Left ventricle myocardium inferior (tissue), 1 donor: ENCODE data around the gene IFT20. TPM values are rescaled to one million over a fixed set of nuclear protein-coding genes. Genes with fewer than 3 reads are reported as not detected.

Experiments used
- DNase-seq: peaks from one replicate; pipeline ENCODE4 v3.0.0-alpha.2; 2020
- H3K27ac ChIP-seq: fragments of 200-600 bp; replicated peaks from 2 replicates; pipeline ENCODE4 v1.8.0; 2021
- H3K27me3 ChIP-seq: fragments of 200-600 bp; 2 replicates; pipeline ENCODE4 v1.8.0; 2021; ENCODE audit warnings: low read depth
- H3K36me3 ChIP-seq: fragments of 200-600 bp; 2 replicates; pipeline ENCODE4 v1.8.0; 2021
- H3K4me1 ChIP-seq: fragments of 200-600 bp; 2 replicates; pipeline ENCODE4 v1.8.0; 2021
- H3K4me3 ChIP-seq: fragments of 200-600 bp; 2 replicates; pipeline ENCODE4 v1.8.0; 2021; ENCODE audit warnings: mild to moderate bottlenecking, moderate library complexity
- H3K9me3 ChIP-seq: fragments of 200-600 bp; replicated peaks from 2 replicates; pipeline ENCODE4 v1.8.0; 2021
- CTCF ChIP-seq: fragments of 200-600 bp; IDR thresholded peaks from 2 replicates; pipeline ENCODE4 v1.8.0; 2021; ENCODE audit warnings: antibody characterized with exemption, mild to moderate bottlenecking, borderline replicate concordance
- intact Hi-C: fragments of 100-400 bp; cut with micrococcal nuclease; formaldehyde crosslinking; loops from one replicate; pipeline ENCODE4 v1.11.0; 2022
- total RNA-seq: library from RNA; stranded (reverse); fragmentation: NEBNext Ultra II Directional; extraction: Animal tissue kit (Norgen Biotek cat#: 25700); gene quantifications from one replicate; pipeline ENCODE4 v1.2.1, GENCODE V29; 2021
- donor health status: DM: no; HTN: yes; CAD: no; lungs with severe emphysema.

Gene IFT20
- total RNA-seq, 1 donor from 2014 or later: 14.3 TPM

GRCh38 chr17:28331891-28332420, 3.3 kb downstream of the IFT20 start:
- Histone ChIP-seq H3K27ac (no peak overlapping the region), H3K4me3 (no peak overlapping the region), H3K27me3 (no peaks in the 10 kb centered on the region), H3K4me1 (peaks cover 37% of the 10 kb centered on the region), H3K9me3 (no peaks in the 10 kb centered on the region), H3K36me3 (peaks cover 46% of the 10 kb centered on the region)
- no peak for DNase-seq
- TF ChIP-seq CTCF: no peak
- intact Hi-C loops: no loop called here

GRCh38 chr17:28330671-28331070, 4.6 kb downstream of the IFT20 start:
- peaks cover 46% of the 10 kb centered on the region for H3K36me3 ChIP-seq
- no peak overlapping the region for H3K4me3 ChIP-seq
- H3K27me3 ChIP-seq: no peaks in the 10 kb centered on the region
- no peak for DNase-seq
- no peak for TF ChIP-seq CTCF
- H3K4me1 ChIP-seq: peaks cover 24% of the 10 kb centered on the region
- no peaks in the 10 kb centered on the region for H3K9me3 ChIP-seq
- intact Hi-C loops: no loop called here
- H3K27ac ChIP-seq: no peak overlapping the region

- no peak for DNase-seq
- Histone ChIP-seq H3K4me3 (no peak overlapping the region), H3K4me1 (peaks cover 4% of the 10 kb centered on the region), H3K27me3 (no peaks in the 10 kb centered on the region), H3K27ac (no peak overlapping the region), H3K36me3 (peaks cover 46% of the 10 kb centered on the region), H3K9me3 (no peaks in the 10 kb centered on the region)
- intact Hi-C loops: no loop called here
- TF ChIP-seq CTCF: no peak
Observed at GRCh38 chr17:28328325-28328724, 6.9 kb downstream of the IFT20 start.

DNA sequence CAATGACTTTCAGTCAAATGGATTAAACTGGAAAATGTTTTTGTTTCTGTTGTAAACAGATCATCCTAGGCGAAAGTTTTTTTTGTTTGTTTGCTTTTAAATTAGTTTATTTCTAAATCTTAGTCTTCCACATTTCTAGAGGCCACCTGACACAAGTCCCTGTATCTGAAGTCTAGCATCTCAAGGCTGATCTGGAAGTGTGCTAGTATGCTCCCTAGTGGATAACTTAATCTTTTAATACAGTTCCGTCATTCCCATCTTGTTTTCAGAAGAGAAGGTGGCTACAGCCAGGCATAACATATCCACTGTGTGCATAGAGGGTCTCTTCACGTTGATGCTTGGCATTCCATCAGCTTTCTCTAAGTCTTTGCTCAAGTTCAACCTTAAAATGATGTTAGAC, 7.6 kb downstream of the IFT20 start:
- DNase-seq: no peak
- no peak for TF ChIP-seq CTCF
- Histone ChIP-seq H3K4me3 (no peak overlapping the region), H3K9me3 (no peaks in the 10 kb centered on the region), H3K27ac (no peak overlapping the region), H3K27me3 (no peaks in the 10 kb centered on the region), H3K4me1 (no peaks in the 10 kb centered on the region), H3K36me3 (peaks cover 46% of the 10 kb centered on the region)
- intact Hi-C loops: no loop called here

DNA sequence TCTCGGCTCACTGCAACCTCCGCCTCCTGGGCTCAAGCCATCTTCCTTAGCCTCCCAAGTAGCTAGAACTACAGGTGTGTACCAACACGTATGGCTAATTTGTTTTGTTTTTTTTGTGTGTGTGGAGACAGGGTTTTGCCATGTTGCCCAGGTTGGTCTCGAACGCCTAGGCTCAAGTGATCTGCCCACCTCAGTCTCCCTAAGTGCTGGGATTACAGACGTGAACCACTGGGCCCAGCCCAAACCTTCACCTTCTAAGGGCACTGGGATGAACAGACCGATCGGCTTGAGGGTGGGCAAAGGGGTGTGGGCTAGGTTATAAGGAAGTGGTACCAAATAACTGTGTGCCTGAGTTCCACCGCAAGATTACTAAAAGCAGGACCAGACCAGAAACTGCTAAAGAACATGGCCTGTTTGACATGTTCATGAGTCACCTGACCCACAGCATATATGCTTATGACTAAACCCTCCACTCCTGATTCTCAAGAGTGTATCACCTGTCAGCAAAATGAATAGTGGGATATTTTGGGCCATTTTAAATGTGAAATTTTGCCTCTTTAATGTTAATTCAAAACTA, 8.2 kb downstream of the IFT20 start:
- peaks cover 43% of the 10 kb centered on the region for H3K36me3 ChIP-seq
- intact Hi-C loops: no loop called here

More for the DNA sequence above, 8.2 kb downstream of the IFT20 start:
- no peaks in the 10 kb centered on the region for H3K9me3 ChIP-seq
- TF ChIP-seq CTCF: no peak
- DNase-seq: no peak
- H3K4me3 ChIP-seq: no peak overlapping the region
- no peaks in the 10 kb centered on the region for H3K27me3 ChIP-seq
- no peaks in the 10 kb centered on the region for H3K4me1 ChIP-seq
- no peak overlapping the region for H3K27ac ChIP-seq
